ENCODE results near the gene ZBTB1.
"Not testable (repeated sequence)": the region's sequence is repeated elsewhere in the genome, so short reads cannot be mapped to it uniquely, and the experiment has no call there.

The ZBTB1 gene

DNA sequence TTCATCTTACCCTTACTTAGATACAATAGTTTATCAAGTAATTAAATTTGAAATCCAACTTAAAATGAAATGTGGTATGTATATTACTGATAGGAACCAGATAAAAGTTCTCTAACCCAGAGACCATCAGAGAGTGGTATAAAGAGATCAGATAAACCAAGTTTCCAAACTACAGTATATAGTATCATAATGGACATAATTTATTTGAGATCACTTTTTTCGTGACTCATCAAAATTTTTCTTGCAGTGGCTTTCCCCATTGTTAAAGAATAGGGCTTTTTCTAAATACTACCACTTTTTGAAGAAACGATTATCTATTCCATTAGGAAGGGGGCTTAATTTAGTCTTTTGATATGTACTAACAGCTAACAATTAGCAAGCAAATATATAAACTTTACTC is 20.8 kb downstream of the ZBTB1 start:
- no peak for DNase-seq (ENCODE audit: low spot score)

DNA sequence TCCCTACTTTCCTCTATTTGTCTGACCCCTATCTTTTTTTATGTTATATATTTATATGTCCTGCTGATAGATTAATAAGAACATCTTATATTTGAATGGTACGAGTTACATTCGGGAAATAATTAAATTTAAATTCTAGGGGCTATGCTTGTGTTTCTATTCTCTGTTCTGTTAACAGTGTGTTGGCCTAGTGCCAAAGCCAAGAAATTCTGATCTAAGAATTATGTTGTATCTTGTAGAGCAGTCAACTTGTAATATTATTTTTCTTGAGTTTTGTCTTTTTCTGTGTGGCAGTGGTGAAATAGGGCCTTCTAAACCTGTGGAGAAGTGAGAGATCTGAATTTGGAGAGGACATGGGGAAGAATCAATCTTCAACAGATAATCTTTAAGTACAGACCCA is 27.0 kb downstream of the ZBTB1 start:
- no peak for DNase-seq (ENCODE audit: low spot score)

DNA sequence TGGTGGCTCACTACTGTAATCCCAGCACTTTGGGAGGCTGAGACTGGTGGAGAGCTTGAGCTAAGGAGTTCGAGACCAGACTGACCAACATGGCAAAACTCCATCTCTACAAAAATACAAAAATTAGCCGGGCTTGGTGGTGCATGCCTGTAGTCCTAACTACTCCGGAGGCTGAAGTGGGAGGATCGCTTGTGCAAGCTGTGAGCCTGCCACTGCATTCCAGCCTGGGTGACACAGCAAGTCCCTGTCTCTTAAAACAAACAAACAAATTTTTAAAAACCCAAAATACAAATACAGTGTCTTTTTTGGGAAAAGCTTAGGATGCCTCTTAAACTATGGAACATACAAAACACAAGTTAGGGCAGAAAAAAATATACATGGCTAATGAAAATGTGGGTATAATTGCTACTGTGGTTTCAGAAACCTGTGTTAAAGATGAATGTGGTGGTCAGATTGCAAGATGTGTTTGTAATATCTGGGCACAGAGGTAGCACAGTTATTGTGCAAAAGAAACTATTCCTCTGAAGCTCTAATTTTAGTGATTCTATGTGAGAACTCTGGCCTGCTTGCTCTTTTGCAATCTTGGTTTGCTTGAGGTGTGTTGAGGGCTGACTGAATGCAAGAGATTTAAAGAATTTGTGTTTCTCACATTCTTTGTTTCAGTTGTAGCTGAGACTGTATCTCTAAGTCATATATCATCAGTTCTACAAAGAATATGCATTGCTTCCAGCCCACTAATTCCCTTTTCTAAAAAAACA is 32.1 kb downstream of the ZBTB1 start:
- DNase-seq (ENCODE audit: low spot score): no peak

DNA sequence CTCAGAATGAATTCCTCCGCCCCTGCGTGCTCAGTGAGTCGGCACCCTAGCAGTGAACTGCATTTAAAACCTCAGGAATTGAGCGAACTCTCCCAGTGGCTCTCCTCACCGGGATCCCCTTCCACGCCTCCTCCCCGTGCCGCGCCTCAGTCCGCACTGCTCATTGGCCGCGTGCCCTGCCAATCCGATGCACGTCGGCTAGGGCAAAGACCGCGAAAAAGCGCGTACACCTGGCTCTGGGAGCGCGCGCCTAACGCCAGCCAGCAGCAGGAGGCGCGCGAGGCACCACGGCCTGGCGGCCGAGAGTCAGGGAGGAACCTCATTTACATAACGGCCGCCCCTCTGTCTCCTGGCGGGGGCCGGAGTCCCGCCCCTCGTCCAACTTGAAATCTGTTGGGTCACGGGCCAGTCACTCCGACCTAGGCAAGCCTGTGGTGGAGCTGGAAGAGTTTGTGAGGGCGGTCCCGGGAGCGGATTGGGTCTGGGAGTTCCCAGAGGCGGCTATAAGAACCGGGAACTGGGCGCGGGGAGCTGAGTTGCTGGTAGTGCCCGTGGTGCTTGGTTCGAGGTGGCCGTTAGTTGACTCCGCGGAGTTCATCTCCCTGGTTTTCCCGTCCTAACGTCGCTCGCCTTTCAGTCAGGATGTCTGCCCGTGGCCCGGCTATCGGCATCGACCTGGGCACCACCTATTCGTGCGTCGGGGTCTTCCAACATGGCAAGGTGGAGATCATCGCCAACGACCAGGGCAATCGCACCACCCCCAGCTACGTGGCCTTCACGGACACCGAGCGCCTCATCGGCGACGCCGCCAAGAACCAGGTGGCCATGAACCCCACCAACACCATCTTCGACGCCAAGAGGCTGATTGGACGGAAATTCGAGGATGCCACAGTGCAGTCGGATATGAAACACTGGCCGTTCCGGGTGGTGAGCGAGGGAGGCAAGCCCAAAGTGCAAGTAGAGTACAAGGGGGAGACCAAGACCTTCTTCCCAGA is 35.9 kb downstream of the ZBTB1 start, which contains the start of gene HSPA2:
HSPA2 (plus strand) TSS at position 534 of the 995 bp plus-strand sequence; CDS start at position 643, 109 bp downstream.
- DNase-seq (ENCODE audit: low spot score): peak; percentile 93

- DNase-seq (ENCODE audit: low spot score): no peak
Observed at GRCh38 chr14:64541261-64541971, 36.8 kb downstream of the ZBTB1 start.

DNA sequence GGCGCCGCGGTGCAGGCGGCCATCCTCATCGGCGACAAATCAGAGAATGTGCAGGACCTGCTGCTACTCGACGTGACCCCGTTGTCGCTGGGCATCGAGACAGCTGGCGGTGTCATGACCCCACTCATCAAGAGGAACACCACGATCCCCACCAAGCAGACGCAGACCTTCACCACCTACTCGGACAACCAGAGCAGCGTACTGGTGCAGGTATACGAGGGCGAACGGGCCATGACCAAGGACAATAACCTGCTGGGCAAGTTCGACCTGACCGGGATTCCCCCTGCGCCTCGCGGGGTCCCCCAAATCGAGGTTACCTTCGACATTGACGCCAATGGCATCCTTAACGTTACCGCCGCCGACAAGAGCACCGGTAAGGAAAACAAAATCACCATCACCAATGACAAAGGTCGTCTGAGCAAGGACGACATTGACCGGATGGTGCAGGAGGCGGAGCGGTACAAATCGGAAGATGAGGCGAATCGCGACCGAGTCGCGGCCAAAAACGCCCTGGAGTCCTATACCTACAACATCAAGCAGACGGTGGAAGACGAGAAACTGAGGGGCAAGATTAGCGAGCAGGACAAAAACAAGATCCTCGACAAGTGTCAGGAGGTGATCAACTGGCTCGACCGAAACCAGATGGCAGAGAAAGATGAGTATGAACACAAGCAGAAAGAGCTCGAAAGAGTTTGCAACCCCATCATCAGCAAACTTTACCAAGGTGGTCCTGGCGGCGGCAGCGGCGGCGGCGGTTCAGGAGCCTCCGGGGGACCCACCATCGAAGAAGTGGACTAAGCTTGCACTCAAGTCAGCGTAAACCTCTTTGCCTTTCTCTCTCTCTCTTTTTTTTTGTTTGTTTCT is 37.6 kb downstream of the ZBTB1 start:
- no peak for DNase-seq (ENCODE audit: low spot score)

- DNase-seq (ENCODE audit: low spot score): no peak
Observed at GRCh38 chr14:64542836-64543201, 38.2 kb downstream of the ZBTB1 start.

DNA sequence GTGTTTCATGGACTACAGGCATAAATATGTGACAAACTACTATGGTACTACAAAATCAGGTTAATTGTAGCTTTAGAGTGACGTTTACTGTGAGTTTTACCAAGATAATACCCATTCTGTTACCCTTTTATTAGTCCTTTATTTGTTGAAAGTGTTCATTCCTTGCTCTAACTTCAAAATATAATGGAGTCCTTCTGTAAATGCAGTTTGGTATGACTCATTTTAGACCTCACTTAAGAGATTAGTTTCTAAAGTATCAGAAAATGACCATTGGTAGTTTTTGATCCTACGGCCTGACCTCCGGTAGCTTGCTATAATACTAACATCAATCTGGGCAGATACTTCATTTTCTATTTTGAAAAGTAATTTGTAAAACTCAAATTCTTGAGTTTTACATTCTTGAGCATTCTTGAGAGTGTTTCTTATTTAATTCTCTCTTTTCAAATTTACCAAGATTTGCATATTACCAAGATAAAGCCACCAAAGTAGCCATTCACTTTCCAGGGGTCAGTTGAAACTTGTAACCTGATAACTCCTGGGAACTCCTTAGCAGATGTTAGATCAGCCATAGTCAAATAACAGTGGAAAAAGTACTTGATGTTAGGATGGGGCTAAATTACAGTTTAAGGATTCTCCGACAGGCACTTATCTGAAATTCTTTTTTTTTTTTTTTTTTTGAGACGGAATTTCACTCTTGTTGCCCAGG is 40.2 kb downstream of the ZBTB1 start:
- no peak for DNase-seq (ENCODE audit: low spot score)

GRCh38 chr14:64549016-64549415 is 44.4 kb downstream of the ZBTB1 start:
- no peak for DNase-seq (ENCODE audit: low spot score)

DNA sequence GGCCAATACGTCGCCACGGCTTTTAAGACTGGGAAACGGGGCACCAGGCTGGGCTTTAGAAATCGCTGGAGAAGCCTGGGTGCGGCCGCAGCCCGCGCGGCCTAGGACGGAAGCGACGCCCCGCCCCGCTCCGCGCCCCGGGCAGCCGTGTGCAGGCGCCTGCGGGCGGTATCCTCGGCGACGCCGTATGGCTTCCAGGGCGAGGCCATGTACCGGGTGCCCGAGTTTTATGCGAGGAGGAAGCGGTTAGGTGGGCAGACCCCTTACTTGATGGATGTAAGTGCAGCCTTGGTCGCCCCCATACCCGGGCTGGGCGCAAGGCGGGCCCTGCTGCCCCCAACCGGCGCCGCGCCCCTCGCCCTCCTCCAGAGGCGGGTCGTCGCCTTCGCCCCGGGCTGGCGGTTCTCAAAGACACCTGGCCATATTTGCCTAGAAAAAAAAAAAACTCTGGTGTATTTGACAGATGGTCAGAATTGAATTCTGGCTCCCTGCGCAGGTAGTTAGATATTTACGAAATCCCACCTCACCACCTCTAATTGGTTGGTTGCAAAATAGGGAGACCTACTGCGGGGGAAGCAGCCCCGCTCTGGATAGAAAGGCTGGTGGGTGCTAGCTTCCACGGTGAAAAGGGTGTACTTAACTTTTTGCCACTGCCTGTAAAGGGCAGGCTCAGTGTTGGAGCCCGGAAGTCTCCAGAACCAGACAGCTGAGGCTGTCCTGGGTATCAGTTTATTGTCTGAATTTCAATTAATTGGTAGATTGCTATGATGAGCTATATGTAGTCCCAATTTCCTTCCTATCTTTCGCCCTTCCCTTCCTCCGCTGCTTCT is 45.4 kb downstream of the ZBTB1 start, which contains the start of gene PPP1R36:
PPP1R36 (plus strand) TSS at position 171 of the 830 bp plus-strand sequence; CDS start at position 208, 37 bp downstream.
- DNase-seq (ENCODE audit: low spot score): no peak

DNA sequence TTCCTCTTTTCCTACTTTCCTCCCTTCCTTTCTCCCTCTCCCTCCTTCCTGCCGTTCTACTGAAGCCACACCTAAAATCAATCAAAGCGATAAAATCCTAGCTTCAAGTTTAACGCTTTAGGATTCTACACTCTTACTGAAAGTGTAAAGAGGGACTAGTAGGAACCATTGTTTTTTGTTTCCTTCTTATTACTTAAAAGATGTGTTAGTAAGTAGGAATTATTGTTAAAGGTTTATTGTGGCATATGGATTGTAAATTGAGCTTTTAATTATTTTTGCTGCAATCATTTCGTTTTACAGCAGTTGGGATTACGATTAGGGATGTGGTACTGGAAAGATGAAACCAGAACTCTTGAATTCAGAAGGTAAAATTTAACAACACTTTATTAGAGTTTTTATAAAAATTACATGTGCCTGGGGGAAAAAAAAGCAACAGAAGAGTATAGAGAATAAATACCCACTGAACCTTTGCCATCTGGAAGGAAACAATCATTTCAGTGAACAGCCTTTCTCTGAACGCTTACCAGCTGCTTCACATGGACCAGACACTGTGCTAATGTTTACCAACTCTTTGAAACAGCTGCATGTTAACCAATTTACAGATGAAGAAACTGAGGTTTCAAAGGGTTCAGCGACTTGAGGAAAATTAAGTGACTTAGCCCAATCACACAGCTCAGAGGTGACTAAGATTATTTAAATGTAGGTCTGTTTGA is 46.2 kb downstream of the ZBTB1 start:
- DNase-seq (ENCODE audit: low spot score): no peak

DNA sequence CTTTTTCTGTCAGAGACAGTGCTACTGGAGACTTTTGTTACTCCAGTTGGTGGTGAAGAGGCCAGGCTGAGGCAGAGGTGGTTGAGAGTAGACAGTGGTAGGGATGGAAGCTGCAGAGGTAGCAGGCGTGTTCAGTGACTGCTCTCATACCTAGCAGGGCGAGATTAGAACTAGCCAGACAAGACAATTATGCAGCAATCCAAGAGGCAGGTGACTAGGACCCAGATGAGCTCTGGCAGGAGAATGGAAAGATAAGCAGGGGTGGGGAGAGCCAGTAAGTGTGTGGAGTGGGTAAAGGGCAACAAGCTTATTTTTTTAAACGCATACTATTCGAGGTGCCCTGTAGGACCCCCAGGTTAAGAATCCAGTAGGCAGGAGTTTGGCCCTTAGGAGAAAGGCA is 50.0 kb downstream of the ZBTB1 start:
- DNase-seq (ENCODE audit: low spot score): no peak

DNA sequence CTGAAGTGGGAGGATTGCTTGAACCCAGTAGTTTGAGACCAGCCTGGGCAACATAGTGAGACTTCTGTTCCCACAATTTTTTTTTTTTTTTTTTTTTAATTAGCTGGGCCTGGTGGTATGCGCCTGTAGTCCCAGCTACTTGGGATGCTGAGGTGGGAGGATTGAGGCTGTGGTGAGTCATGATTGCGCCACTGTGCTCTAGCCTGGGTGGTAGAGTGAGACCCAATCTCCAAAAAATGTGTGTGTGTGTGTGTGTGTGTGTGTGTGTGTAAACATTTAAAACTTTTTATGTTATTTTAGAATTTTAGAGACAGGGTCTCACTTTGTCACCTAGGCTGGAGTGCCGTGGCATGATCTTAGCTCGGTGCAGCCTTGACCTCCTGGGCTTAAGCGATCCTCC is 52.0 kb downstream of the ZBTB1 start:
- no peak for DNase-seq (ENCODE audit: low spot score)

GRCh38 chr14:64558216-64558615 is 53.6 kb downstream of the ZBTB1 start:
- DNase-seq (ENCODE audit: low spot score): not testable (repeated sequence)

- no peak for DNase-seq (ENCODE audit: low spot score)
Observed at GRCh38 chr14:64561631-64562030, 57.1 kb downstream of the ZBTB1 start.

GRCh38 chr14:64562436-64562835 is 57.9 kb downstream of the ZBTB1 start:
- DNase-seq (ENCODE audit: low spot score): no peak

DNA sequence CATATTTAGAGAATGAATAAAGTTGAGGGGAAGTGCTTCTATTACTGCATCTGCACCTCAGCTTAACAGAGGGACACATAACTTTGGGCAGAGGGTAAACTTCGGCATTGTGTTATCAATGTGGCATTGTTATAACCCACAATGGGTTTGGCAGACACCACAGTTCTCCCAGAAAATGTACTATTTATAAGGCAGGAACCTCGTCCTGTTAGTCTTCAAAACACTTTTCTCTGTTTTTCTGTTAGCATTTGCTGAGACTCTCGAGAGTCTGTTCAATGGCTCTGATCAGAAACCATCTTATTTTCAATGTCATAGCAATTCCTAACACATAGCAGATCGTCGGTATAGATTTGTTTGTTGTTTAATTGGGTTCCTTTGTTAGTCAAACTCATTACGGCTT is 59.1 kb downstream of the ZBTB1 start:
- no peak for DNase-seq (ENCODE audit: low spot score)

GRCh38 chr14:64566651-64567122 is 62.1 kb downstream of the ZBTB1 start:
- no peak for DNase-seq (ENCODE audit: low spot score)

GRCh38 chr14:64569138-64569631 is 64.6 kb downstream of the ZBTB1 start:
- no peak for DNase-seq (ENCODE audit: low spot score)

Data from D341Med (cell line).